Dermis blood vessel endothelial cell (primary cell): ENCODE data around the gene STIM1. TPM values are rescaled to one million over a fixed set of nuclear protein-coding genes. Genes with fewer than 3 reads are reported as not detected.

Experiments used
- DNase-seq: peaks from one replicate; pipeline ENCODE4 v3.0.0; 2010
- total RNA-seq: library from RNA; depleted of rRNA; stranded (reverse); fragments of >200 nt; gene quantifications from 2 replicates; pipeline ENCODE4 v1.2.3, GENCODE V29; 2014

Gene STIM1
- total RNA-seq, 1 donor from 2014 or later = 31.5 TPM

DNA sequence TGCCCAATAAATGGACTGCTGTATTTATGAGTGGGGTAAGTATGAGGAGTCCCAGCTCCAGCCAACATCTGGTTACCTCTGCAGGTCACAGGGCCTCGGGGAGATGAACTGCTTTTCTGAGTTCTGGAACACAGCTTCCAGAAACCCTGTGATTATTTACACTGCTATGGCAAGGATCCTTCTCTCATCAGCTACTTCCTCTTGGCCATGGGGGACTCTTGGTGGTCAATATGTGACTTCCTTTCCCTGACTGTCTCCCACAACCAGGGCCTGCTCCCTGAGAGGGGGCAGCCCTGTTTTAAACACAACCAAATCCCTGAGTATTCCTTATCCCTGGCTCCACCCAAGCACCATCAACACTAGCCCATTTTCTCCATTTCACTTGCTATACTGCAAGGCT is 24.7 kb upstream of the STIM1 start:
- DNase-seq = no peak

DNA sequence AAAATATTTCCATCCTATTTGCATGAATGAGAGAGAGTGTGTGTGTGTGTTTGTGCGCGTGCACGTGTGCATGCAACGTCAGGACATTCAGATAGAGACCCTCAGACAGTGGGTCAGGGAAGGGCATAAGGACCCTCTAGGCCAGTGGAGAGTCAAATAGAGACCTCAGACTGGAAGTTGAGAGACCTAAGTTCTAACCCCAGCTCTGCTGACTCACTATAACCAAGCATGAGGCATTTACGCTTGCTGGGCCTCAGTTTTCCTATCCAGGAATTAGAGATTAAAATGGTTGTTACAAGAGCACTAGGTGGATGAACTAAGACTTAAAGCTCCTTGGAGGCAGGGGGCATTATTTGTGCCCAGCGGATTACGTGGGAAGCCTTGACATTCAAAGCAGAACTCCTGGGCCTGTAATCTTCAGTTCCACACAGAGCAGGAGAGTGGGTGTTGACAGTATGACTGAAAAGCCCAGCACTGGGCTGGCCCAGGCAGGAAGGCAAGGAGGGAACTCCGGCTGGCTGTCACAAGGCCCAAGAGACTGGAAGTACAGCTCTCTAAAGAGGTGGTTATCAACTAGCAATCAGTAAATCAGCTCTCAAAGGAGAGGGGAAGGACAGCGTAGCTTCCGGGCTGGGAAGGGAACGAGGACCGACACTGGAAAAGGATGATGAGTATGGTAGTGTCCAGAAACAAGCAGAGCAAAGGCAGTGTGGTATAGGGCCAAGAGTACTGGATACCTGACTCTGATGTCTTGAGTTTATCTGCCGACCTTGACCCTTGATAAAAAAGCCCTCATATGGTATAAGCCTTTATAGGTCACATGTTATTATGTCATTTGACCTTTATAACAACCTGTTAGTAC is 23.9 kb upstream of the STIM1 start:
- no peak for DNase-seq

DNA sequence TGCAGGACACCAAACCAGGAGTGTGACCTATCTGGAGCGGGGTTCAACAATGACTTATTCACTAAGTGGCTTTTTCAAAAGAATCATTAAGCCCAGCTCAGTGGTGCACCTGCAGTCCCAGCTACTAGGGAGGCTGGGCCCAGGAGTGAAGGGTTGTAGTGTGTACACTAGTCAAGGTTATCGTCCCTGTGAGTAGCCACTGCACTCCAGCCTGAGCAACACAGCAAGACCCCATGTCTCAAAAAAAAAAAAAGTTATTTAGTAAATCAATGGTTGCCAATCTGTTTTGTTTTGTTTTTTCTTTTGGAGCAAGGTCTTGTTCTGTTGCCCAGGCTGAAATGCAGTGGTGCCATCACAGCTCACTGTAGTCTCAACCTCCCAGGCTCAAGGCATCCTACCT is 22.6 kb upstream of the STIM1 start:
- DNase-seq = no peak

DNA sequence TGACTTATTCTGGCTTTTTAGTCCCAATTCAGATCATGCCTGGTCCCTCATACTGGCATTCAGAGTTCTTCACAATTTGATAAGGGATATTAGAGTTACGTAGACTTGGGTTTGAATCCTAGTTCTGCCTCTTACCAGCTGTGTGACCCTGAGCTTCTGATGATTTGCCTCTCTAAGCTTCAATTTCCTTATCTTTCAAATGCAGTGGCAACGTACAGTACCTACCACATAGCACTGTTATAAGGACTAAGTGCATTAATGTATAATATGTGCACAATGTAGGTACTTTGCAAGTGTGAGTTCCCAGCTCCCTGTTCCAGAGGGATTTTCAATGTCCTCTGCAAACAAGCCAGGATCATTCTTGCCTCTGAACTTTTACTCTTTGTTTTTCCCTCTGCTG is 22.0 kb upstream of the STIM1 start:
- DNase-seq = no peak

DNA sequence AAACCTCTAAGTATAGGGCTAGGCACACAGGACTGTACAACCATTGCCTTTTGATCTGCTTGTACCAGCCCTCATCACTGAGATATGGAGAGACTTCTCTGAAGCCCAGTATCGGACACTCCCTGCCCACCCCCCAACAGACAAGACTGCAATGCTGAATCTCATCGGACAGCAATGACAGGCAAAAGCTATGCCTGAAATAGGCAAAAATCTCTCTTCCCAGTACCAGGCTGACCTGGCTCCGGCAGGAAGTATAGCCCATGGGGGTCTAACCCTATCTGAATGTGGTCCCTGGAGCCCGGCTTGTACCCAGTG is 21.2 kb upstream of the STIM1 start:
- DNase-seq = no peak

DNA sequence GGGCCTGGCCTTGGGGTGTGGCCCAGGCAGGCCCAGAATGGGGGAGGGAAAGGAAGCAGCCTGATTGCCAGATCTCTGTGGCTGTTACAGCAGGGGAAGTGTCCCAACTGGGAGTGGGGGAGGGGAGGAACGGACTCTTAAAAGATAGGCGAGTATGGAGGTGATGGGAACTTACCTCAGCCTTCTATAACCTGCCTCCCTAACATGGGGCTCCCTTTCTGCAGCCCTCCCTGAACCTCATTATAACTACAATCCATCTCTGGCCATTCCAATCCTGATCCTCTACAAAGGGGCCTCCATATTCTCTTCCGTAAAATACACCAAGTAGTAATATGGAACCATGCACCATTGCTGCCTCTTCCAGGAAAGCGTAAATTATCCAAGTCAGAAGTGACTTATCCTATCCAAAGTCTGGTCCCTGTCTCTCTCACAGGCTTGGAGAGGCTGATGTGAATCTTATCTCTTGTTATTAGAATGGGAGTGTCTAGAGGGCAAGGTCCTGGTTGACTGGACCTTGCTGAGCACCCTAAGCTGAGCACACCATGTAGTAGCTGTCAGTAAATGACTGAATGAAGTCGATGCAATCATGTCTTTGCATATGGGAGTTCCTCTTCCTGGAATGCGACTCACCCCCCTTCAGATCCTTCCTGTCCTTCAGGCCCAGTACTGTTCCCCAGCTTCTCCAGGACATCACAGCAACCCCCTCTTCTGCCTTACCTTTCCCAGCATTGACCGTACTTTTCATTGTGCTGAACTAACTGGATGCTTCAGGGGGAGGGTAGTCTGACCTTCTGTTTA is 20.6 kb upstream of the STIM1 start:
- peak; percentile 48 for DNase-seq

DNA sequence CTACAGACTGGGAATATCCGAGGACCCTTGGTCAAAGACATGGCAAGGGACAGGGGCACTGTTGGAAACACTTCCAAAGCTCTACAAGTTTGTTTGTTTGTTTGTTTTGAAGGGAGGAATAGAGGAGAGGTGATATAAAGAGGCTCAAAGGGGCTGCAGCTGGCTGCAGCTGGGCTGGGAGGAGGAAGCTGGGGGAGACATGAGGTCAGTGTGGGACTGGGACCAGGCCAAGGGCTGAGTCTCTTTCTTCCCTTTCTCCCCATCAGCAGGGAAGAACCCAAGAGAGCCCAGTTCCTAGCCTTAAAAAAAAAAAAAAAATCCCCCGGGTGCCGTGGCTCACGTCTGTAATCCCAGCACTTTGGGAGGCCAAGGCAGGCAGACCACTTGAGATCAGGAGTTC is 19.7 kb upstream of the STIM1 start:
- no peak for DNase-seq

DNA sequence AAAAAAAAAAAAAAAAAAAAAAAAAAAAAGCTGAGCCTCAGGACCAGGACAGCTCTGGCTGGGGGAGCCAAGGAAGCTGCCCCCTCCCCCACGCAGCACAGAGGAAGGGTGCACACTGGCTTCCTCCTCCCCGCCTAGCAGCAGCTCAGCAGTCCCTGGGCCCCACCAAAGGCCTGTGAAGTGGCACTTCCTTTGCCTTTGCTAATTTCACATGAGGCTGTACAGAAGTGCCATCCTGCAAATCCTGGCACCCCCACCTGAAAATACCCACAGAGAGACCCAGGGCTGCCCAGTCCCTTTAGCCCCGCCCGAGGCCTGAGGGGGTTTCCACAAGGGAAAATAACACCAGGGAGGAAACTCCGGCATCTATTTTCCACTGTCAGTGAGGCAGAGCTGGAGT is 18.6 kb upstream of the STIM1 start:
- no peak for DNase-seq

DNA sequence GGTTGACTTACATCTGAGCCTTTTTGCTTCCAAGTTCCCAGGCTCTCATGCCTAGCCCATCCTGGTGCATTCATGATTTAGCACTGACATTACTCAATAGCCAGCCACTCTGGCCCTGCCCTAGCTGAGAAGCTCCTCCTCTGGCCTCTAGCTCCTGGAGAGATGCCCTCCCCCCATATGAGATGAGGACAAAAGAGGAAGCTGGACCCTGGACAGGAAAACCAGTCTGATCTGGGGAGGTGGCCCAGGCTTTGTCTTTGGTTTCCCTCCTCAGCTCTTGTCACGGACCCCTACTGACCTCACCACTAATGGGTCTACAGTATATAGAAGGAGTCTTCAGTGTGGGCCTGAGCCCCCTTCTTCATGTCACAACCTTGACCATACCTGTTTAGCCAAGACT is 17.7 kb upstream of the STIM1 start:
- DNase-seq = peak; percentile 48

DNA sequence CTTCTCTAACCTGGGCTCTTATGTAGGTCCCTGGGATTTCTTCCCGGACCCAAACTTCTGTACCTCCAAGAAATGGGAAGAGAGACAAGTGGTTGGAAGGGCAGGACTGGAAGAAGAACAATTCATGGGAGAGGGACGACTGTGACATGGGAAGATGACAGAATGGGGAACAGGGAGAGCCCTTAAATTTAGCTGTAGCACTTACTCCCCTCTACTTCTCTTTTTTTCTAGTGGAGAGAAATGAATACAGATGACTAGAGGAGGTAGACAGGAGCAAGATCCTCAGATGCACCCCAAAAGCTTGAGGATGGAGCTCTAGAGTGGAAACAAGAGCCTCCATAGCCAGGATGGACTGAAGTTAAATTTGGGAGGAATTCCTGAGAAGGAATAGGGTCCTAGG is 17.0 kb upstream of the STIM1 start:
- DNase-seq = no peak

DNA sequence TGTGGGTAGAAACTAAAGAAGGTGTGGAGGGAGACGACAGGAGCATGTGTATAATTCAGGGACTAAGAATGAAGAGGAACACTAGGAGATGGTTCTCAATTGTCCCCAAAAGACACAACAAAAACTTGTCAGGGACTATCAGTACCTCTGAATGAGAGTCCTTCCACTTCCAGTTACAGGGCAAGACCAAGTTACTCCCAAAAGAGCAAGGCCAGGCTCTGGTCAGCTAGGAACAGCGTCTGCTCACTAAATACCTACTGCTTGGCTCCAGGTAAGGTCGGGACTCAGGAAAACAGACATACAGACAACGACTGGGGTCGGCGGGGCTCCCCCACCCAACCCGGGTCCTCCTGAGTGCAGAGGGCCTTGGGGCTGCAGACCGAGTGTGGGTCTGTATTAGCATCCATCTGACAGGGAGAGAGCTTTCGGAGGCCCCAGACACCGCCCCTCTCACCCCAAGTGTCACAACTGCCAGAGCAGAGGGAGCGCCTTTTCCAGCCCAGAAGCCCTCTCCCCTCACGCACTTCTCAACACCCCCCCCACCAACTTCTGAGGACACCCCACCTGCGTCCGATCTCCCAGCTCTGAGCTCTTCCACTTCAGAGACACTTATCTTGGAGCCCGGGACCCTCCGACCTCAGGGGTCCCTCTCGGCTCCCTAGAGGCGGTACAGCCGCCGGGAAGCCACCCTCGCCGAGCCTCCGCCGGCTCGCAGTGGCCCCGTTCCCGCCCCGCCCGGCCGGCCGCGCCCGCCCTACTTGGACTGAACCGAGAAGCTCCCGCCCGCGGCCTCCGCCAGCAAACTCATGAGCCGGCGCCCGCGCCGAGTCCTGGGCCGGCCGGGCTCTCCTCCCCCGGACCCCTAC is 15.2 kb upstream of the STIM1 start:
- DNase-seq = peak; percentile 21

DNA sequence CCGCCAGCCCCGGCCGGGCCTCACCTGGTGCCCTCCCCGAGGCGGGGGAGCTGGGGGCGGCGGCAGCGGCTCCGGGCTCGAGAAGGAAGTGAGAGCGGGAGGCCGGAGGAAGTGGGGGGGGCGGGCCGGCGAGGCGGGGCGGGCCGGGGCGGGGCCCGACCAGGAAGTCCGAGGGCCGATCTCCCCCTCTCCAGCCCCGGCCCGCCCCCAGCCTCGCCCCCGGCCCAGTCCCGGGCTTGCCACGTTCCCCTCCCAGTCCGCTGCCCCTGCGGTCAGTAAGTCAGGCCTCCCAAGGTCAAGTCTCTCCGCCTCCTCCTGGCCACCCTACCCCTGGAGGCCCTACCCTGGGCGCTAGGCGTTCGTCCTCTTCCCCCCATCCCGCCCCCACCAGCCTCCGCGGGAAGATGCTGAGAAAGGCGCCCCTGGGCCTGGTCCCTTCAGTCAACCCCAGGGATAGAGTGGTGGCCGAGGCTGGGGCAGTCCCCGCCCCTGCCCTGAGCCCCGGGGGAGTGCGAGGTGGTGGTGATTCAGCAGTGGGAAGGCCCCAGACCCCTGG is 14.5 kb upstream of the STIM1 start, which contains the start of gene RHOG:
Gene RHOG, minus strand, starts transcription at position 90 of the 556 bp plus-strand sequence. CDS start 12,821 bp downstream, outside the sequence.
- peak; percentile 73 for DNase-seq

DNA sequence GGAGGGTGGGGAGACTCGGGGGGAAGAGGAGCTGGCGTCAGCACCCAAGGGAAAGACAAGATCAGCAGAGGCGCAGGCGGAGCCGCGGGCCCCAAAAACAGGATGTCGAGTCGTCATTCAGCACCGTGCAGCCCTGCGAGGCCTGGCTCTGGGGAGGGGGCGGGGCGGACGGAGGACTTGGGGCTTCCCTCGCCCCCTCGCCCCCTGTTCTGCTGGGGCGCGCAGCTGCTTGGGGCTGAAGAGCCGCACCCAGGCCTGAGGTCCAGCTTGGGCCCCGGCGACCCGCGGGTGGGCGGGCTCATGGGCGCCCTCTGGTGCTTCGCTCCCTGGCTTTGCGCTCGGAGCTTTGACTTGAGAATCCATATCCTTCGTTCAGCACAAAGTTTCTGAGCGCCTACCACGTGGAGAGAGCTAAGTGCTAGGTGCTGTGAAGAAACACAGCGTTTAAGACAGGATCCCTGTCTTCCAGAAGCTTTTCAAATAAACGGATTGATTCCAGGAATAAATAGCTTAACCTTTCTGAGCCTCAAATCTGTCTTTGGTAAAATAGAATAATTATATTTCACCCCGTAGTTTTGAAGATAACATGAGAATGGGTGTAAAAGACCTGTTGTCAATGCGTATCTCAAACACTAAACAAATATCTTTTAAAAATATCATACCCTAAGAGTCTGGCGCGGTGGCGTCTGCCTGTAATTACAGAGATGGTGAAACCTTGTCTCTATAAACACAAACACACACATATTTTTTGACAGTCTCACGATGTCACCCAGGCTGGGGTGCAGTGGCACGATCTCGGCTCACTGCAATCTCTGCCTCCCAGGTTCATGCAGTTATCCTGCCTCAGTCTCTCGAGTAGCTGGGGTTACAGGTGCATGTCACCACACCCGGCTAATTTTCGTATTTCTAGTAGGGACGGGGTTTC is 13.8 kb upstream of the STIM1 start:
- peak; percentile 92 for DNase-seq

DNA sequence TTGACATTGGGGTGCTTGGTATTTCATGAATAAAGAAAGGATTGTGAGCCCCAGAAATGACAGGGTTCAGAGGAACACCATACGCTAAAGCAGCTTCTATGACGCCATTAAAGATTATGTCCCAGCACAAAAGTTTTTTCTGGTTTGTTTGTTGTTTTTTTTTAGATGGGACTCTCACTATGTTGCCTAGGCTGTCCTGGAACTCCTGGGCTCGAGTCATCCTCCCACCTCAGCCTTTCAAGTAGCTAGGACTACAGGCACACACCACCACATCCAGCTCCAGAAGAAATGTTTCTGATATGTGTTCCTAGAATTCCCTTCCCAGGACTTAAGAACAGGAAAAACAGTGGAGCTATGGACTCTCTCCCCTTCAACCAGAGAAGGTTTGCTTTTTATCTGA is 12.1 kb upstream of the STIM1 start:
- DNase-seq = no peak

DNA sequence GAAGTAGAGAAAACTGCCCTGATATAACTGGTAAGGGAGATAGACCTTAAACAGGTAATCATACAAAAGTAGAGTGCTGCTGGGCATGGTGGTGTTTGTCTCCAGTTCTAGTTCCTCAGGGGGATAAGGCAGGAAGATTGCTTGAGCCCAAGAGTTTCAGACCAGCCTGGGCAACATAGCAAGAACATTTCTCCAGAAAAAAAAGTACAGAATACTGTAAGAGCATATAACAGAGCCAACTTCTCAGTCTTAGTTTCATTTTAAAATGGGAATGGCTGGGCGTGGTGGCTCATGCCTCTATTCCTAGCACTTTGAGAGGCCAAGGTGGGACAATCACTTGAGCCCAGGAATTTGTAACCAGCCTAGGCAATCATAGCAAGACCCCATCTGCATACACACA is 10.2 kb upstream of the STIM1 start:
- DNase-seq = no peak

DNA sequence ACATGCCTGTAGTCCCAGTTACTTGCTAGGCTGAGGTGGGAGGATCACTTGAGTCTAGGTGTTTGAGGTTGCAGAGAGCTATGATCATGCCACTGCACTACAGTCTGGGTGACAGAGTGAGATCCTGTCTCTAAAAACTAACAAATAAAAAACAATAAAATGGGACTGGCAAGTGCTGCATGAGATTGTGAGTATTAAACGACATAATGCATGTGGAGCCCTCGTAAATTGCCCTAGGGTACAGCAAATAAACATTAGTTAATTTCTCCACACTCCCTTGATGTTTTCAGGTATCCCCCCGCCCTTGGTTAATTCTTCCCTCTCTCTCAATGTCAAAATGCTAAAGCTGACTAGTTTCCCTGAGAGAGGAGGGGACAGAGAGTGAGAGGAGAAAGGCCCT is 9.8 kb upstream of the STIM1 start:
- no peak for DNase-seq

DNA sequence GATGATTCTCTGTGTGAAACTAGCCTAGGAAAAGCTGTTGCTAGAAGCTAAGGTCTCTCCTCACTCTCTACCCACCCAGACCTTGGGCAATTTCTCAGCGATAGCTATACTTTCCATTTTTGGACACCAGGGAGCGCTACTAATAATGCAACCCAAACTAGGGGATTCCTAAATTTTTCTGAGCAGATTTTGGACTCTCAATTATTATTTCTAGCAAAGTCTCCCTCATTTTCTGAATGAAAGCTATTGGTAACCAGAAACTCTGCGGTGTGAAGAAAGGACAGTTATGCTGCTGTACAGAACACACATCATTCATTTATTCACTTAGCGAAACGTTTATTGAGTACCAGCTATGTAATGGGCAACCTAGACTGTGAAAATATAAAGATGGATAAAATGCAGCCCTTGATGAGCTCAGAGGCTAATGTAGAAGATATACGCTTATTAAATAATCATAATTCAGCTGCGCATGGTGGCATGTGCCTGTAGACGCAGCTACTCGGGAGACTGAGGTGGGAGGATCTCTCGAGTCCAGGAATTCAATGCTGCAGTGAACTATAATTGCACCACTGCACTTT is 6.1 kb upstream of the STIM1 start:
- peak; percentile 65 for DNase-seq

DNA sequence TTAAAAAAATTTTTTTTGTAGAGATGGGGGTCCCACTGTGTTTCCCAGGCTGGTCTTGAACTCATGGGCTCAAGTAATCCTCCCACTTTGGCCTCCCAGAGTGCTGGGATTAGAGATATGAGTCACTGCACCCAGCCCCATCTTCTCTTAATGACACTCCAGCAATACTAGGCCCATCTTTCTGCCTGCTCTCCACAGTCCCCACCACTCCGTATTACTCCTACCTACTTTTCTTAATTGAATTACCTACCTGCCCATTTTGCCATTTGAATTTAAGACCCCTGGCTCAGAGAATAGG is 2.0 kb upstream of the STIM1 start:
- DNase-seq = no peak

DNA sequence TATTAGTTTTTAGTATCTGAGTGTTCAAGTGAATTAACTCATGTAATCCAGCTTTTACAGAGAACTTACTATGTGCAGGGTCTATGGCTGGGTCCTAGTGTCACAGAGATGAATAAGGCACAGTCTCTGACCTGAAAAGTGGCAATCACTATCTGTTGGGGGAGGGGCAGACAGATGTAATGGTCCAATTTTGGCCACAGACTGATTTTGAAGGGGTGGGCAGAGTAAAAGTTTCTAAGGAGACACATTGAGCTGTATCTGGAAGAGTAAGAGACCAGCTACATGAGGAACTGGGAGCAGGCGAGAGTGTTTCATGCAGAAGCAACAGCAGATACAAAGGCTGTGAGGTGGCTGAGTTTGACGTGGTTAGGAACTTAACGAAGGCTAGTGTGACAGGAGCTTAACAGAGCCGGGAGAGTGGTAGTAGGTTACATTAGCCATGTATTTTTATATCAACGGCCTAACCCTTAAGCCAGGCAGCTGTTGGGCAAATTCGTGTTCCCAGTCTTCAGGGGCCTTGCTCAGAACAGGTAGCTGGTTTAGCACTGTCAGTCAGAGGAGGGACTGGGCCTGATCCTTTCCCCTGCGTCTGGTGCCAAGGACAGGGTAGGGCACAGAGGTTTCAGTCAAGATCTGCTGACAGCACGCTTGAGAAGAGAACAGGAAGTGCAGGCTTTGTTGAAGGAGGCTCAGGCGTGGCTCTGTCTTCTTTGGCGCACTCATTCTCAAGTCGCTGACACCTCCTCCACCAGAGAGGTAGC is 1.4 kb upstream of the STIM1 start:
- no peak for DNase-seq

DNA sequence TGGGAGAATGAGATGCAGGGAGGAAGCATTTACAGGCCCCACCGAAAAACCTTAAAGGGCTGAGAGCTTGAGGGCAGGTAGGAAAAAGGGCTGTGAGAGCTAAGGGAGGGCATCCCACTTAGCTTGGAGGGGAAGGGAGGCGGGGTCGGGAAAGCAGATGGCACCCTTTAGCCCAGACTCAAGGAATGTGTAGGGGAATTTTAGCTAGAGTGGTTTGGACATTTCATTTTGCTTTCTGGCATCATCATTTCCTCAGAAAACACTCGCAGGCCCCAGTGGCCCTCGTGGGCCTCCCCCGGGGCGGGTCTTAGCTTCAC is 846 bp upstream of the STIM1 start:
- no peak for DNase-seq
